Endothelial cell (in vitro differentiated cells): ENCODE results near the gene S100A2. TPM values are rescaled to one million over a fixed set of nuclear protein-coding genes. Genes with fewer than 3 reads are reported as not detected.

ENCODE experiments used
- DNase-seq: peaks from one replicate; pipeline ENCODE4 v3.0.0; 2021; ENCODE audit warnings: low spot score
- H3K27ac Mint-ChIP-seq: one replicate; pipeline ENCODE4 v1.8.0; 2021; ENCODE audit warnings: mixed read lengths, inconsistent platforms; ENCODE audit not compliant: unreplicated experiment
- H3K27me3 Mint-ChIP-seq: one replicate; pipeline ENCODE4 v1.8.0; 2021; ENCODE audit warnings: mild to moderate bottlenecking, moderate library complexity, mixed read lengths, inconsistent platforms; ENCODE audit not compliant: unreplicated experiment
- H3K36me3 Mint-ChIP-seq: one replicate; pipeline ENCODE4 v1.8.0; 2021; ENCODE audit warnings: mild to moderate bottlenecking, low read depth, mixed read lengths, inconsistent platforms; ENCODE audit not compliant: unreplicated experiment
- H3K4me1 Mint-ChIP-seq: one replicate; pipeline ENCODE4 v1.8.0; 2021; ENCODE audit warnings: mild to moderate bottlenecking, mixed read lengths, inconsistent platforms; ENCODE audit not compliant: unreplicated experiment
- H3K4me3 Mint-ChIP-seq: one replicate; pipeline ENCODE4 v1.8.0; 2021; ENCODE audit warnings: mild to moderate bottlenecking, mixed read lengths, inconsistent platforms; ENCODE audit not compliant: unreplicated experiment
- H3K9me3 Mint-ChIP-seq: one replicate; pipeline ENCODE4 v1.8.0; 2021; ENCODE audit warnings: mixed read lengths, inconsistent platforms; ENCODE audit not compliant: unreplicated experiment
- total RNA-seq: library from RNA; stranded (reverse); fragmentation: NEBNext Ultra II Directional; extraction: Animal tissue kit (Norgen Biotek cat#: 25700); gene quantifications from one replicate; pipeline ENCODE4 v1.2.1, GENCODE V29; 2021; ENCODE audit not compliant: unreplicated experiment
- TF ChIP-seq, protein P1 (sequence below): fragments of 200-600 bp; sonication (generic); IDR thresholded peaks from one replicate; pipeline ENCODE4 v1.5.0; 2021; ENCODE audit warnings: antibody characterized with exemption; ENCODE audit not compliant: unreplicated experiment

Gene S100A2
- total RNA-seq, 1 donor from 2014 or later, result not detected

DNA sequence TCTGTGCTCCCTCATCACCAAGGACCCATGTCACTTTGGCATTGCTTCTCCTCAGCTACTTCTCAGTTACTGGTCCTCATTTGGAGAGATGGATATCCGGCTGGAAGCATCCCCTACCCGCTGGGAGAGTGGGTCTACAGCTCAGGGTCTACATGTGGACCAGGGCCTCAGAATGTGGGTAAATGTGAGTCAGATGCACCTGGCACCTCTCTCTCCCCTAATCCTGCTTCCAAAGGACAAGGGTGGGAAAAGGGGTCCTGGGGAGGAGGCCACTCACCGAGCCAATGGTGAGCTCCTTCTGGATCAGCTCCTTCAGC, 30.8 kb downstream of the S100A2 start:
- peaks cover 12% of the 10 kb centered on the region for H3K27me3 Mint-ChIP-seq
- H3K9me3 Mint-ChIP-seq, result no peaks in the 10 kb centered on the region
- H3K36me3 Mint-ChIP-seq, result no peaks in the 10 kb centered on the region
- no peak for DNase-seq
- no peak overlapping the region for H3K4me3 Mint-ChIP-seq
- TF ChIP-seq, protein P1, sequence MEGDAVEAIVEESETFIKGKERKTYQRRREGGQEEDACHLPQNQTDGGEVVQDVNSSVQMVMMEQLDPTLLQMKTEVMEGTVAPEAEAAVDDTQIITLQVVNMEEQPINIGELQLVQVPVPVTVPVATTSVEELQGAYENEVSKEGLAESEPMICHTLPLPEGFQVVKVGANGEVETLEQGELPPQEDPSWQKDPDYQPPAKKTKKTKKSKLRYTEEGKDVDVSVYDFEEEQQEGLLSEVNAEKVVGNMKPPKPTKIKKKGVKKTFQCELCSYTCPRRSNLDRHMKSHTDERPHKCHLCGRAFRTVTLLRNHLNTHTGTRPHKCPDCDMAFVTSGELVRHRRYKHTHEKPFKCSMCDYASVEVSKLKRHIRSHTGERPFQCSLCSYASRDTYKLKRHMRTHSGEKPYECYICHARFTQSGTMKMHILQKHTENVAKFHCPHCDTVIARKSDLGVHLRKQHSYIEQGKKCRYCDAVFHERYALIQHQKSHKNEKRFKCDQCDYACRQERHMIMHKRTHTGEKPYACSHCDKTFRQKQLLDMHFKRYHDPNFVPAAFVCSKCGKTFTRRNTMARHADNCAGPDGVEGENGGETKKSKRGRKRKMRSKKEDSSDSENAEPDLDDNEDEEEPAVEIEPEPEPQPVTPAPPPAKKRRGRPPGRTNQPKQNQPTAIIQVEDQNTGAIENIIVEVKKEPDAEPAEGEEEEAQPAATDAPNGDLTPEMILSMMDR, result no peak
- H3K27ac Mint-ChIP-seq, result no peak overlapping the region
- peaks cover 17% of the 10 kb centered on the region for H3K4me1 Mint-ChIP-seq

GRCh38 chr1:153534226-153534924, 31.3 kb downstream of the S100A2 start:
- Mint-ChIP-seq H3K36me3 (no peaks in the 10 kb centered on the region), H3K4me1 (peaks cover 17% of the 10 kb centered on the region)

DNA sequence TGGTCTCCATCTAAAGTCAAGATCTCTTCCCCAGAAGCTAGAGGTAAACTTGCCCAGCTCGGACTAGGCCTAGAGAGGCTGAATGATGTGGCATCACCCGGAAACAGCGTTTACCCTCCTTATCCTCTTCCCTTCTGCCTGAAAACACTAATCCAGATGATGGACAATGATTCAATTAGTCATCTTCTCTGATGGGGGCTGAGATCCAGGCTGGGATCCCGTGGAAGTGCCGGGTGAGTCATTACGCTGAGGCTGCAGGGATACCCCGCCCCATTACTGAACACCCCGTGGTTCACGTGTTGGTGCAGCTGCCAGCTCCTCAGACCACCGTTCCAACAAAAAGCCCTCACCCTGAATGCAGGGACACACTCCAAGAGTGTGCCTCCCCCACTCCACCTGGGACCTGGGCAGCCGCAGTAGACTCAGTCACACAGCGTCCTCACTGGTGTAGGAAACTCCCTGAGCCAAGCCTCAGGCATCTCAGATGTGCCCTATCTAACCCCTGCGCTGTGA, 31.9 kb downstream of the S100A2 start:
- Mint-ChIP-seq H3K27me3 (peaks cover 12% of the 10 kb centered on the region), H3K27ac (no peak overlapping the region), H3K4me3 (peak overlapping the region; percentile 13), H3K4me1 (peaks cover 17% of the 10 kb centered on the region), H3K9me3 (no peaks in the 10 kb centered on the region), H3K36me3 (no peaks in the 10 kb centered on the region)
- TF ChIP-seq, protein P1, result no peak
- DNase-seq, result no peak

More at GRCh38 chr1:153534226-153534924, 31.3 kb downstream of the S100A2 start:
- no peak overlapping the region for H3K4me3 Mint-ChIP-seq
- TF ChIP-seq, protein P1, result no peak
- H3K27me3 Mint-ChIP-seq, result peaks cover 12% of the 10 kb centered on the region
- DNase-seq, result no peak
- H3K9me3 Mint-ChIP-seq, result no peaks in the 10 kb centered on the region
- H3K27ac Mint-ChIP-seq, result no peak overlapping the region

DNA sequence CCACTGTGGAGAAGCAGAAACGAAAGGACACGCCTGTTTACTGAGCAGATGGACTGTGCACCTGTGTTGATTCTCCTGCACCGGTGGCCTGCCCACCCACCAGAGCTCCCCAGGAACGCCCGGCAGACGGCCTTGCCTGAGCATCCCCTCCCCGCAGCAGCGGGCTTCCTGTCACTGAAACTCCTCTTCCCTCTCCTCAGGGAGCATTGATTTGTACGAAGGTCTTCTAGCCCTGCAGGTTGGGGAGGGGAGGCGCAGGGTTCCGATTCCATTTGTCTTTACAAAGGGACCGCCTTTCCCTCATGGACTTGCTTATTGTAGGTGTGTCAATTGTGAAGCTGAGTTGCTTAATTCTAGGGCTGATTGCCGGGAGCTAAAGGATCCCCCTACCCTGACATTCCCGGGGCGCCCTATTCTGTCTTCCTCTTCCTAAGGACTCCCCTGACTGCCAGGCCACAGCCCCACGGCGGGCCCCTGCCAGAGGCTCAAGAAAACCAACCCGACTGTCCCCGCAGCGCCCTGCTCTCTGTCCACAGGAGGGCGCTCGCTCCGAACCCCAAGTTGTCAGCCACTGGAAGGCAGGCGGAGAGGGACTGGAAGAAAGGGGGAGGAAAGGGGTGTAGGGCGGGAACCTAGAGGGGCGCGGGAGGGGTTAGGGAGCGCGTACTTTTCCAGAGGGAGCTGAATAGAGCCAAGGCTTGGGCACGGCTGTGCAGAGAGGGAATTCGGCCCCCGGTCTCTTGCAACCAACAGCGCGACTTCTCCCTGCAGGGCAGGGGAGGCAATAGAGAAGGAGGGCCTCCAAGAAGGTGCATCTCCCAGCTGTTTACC, 32.7 kb downstream of the S100A2 start:
- TF ChIP-seq, protein P1, result peak; percentile 78
- Mint-ChIP-seq H3K4me1 (peaks cover 17% of the 10 kb centered on the region), H3K36me3 (no peaks in the 10 kb centered on the region), H3K27ac (no peak overlapping the region), H3K9me3 (no peaks in the 10 kb centered on the region), H3K27me3 (peaks cover 8% of the 10 kb centered on the region), H3K4me3 (peak overlapping the region; percentile 13)
- peak; percentile 85 for DNase-seq

GRCh38 chr1:153532181-153532580, 33.5 kb downstream of the S100A2 start:
- Mint-ChIP-seq H3K4me1 (peaks cover 17% of the 10 kb centered on the region), H3K27ac (no peak overlapping the region), H3K9me3 (no peaks in the 10 kb centered on the region), H3K4me3 (peak overlapping the region; percentile 13), H3K27me3 (peaks cover 7% of the 10 kb centered on the region), H3K36me3 (no peaks in the 10 kb centered on the region)
- TF ChIP-seq, protein P1, result no peak
- DNase-seq, result no peak
